ENCODE data around the gene OCIAD2. TPM values are rescaled to one million over a fixed set of nuclear protein-coding genes. Genes with fewer than 3 reads are reported as not detected.

The OCIAD2 gene
- polyA plus RNA-seq, 2 donors: 39.8 to 40.2 TPM

- Histone ChIP-seq H3K27ac (ENCODE audit: low read depth in 2 of 2, low read length in 1 of 2) (no peak overlapping the region), H3K27me3 (ENCODE audit: control insufficient read depth in 1 of 2, insufficient read depth in 2 of 2, low read length in 2 of 2) (no peaks in the 10 kb centered on the region), H3K4me1 (ENCODE audit: control insufficient read depth in 2 of 2, insufficient read depth in 2 of 2, low read length in 1 of 2) (no peaks in the 10 kb centered on the region), H3K4me3 (ENCODE audit: low read depth in 1 of 2, low read length in 2 of 2) (no peak overlapping the region), H3K9me3 (ENCODE audit: control insufficient read depth in 2 of 2, insufficient read depth in 1 of 2, low read depth in 1 of 2, low read length in 1 of 2) (no peaks in the 10 kb centered on the region), H3K36me3 (ENCODE audit: control insufficient read depth in 2 of 2, insufficient read depth in 2 of 2, low read length in 1 of 2) (no peaks in the 10 kb centered on the region)
- 76 to 84% methylated on average over 2 of the region's 2 CpGs for WGBS, 2 donors
These were observed 61.7 kb downstream of the OCIAD2 start for GRCh38 chr4:48844843-48845242.

DNA sequence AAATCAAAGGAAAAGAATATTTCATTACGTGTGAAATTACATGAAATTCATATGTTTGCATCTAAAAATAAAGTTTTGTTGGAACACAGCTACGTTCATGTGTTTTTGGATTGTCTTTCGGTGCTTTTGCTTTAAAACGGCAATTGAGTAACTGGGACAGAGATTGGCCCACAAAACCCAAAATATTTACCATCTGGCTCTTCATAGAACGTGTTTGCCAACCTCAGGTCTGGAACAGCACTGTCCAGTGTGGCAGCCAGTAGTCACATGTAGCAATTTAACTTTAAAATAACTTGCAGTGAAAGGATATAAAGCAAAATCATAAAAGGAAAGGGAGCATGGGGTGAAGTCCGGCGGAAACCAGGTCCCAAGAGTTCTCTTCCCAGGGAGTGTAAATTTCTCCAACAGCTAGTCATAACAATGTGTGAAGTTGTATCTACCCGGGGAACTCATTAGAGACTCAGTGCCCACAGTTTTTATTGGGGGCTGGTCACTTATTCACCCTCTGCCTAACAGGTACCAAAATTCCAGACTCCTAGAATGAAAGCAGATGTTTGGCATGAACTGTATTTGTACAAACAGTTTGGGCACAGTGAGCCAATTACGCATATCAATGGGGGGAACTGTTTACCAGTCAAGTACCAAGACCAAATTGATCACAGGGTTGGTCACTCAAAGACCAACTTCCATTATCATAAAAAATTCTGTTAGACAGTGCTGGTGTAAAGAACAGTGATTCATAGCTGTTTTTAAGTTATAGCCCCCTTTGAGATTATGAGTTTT is 65.3 kb downstream of the OCIAD2 start:
- Histone ChIP-seq H3K4me3 (ENCODE audit: low read depth in 1 of 2, low read length in 2 of 2) (no peak overlapping the region), H3K36me3 (ENCODE audit: control insufficient read depth in 2 of 2, insufficient read depth in 2 of 2, low read length in 1 of 2) (peaks cover 0 to 3% of the 10 kb centered on the region in 2 donors), H3K9me3 (ENCODE audit: control insufficient read depth in 2 of 2, insufficient read depth in 1 of 2, low read depth in 1 of 2, low read length in 1 of 2) (no peaks in the 10 kb centered on the region), H3K27me3 (ENCODE audit: control insufficient read depth in 1 of 2, insufficient read depth in 2 of 2, low read length in 2 of 2) (no peaks in the 10 kb centered on the region), H3K27ac (ENCODE audit: low read depth in 2 of 2, low read length in 1 of 2) (no peak overlapping the region), H3K4me1 (ENCODE audit: control insufficient read depth in 2 of 2, insufficient read depth in 2 of 2, low read length in 1 of 2) (no peaks in the 10 kb centered on the region)
- WGBS, 2 donors: 90 to 91% methylated on average over 9 of the region's 9 CpGs

DNA sequence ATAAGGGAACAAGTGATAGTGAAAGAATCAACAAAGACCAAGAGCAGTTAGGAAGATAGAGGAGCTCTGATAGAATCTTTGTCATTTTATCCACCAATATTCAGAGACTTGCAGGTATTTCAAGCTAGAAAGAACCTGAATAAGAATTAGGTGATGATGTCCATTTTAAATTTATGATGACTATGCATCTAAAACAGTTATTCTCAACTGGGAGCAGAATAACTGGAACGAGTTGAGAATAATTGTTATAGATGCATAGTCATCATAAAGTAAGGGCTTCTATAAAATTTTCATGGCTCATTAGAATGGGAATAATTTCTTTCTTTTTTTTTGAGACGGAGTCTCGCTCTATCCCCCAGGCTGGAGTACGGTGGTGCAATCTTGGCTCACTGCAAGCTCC is 69.9 kb downstream of the OCIAD2 start:
- WGBS, 2 donors: 96 to 97% methylated on average over 4 of the region's 4 CpGs
- Histone ChIP-seq H3K4me1 (ENCODE audit: control insufficient read depth in 2 of 2, insufficient read depth in 2 of 2, low read length in 1 of 2) (no peaks in the 10 kb centered on the region), H3K27me3 (ENCODE audit: control insufficient read depth in 1 of 2, insufficient read depth in 2 of 2, low read length in 2 of 2) (no peaks in the 10 kb centered on the region), H3K9me3 (ENCODE audit: control insufficient read depth in 2 of 2, insufficient read depth in 1 of 2, low read depth in 1 of 2, low read length in 1 of 2) (no peaks in the 10 kb centered on the region), H3K4me3 (ENCODE audit: low read depth in 1 of 2, low read length in 2 of 2) (no peak overlapping the region), H3K27ac (ENCODE audit: low read depth in 2 of 2, low read length in 1 of 2) (no peak overlapping the region), H3K36me3 (ENCODE audit: control insufficient read depth in 2 of 2, insufficient read depth in 2 of 2, low read length in 1 of 2) (peaks cover 5 to 9% of the 10 kb centered on the region in 2 donors)

Other genes with a start within 250 kb of the OCIAD2 start
- 10 to 100 TPM in 1 of 2 donors, 1 to 10 TPM in 1; 8.9 to 12.8 TPM for gene FRYL, start 126.5 kb downstream of the OCIAD2 start, polyA plus RNA-seq
- gene OCIAD1, start 75.7 kb downstream of the OCIAD2 start, polyA plus RNA-seq: 100 to 1,000 TPM in 1 of 2 donors, 10 to 100 TPM in 1; 74.7 to 102 TPM
- 10 to 100 TPM; 14.4 to 19.3 TPM for gene CWH43, start 79.5 kb upstream of the OCIAD2 start, polyA plus RNA-seq

Data from esophagus (tissue), 2 donors.